GM18505 (cell line): Measurements from ENCODE around the gene SORCS3.

Experiments used
- ATAC-seq: cut with Tn5 transposase; IDR thresholded peaks from one replicate; pipeline ENCODE4 v1.9.1; 2021; ENCODE audit not compliant: unreplicated experiment
- POLR2A ChIP-seq: IDR thresholded peaks from 4 replicates; pipeline ENCODE4 v1.6.1; 2011; ENCODE audit warnings: borderline replicate concordance; ENCODE audit not compliant: insufficient read depth, insufficient read length; ENCODE audit errors: extremely low read depth

The SORCS3 gene

GRCh38 chr10:104641187-104641936, at the start of gene SORCS3:
TSS of gene SORCS3 (plus strand) at chr10:104641290.
- ATAC-seq: no peak
- no peak for TF ChIP-seq POLR2A

GRCh38 chr10:104591441-104591840, 49.6 kb upstream of the SORCS3 start:
- no peak for ATAC-seq
- no peak for TF ChIP-seq POLR2A

- no peak for TF ChIP-seq POLR2A
- no peak for ATAC-seq
These were observed 39.9 kb upstream of the SORCS3 start for GRCh38 chr10:104601166-104601565.

- no peak for ATAC-seq
- no peak for TF ChIP-seq POLR2A
These were observed 32.8 kb upstream of the SORCS3 start for GRCh38 chr10:104608091-104608828.

GRCh38 chr10:104612571-104613205, 28.4 kb upstream of the SORCS3 start:
- no peak for TF ChIP-seq POLR2A
- ATAC-seq: no peak

GRCh38 chr10:104613406-104613805, 27.7 kb upstream of the SORCS3 start:
- no peak for ATAC-seq

GRCh38 chr10:104614245-104614831, 26.8 kb upstream of the SORCS3 start:
- no peak for ATAC-seq
- no peak for TF ChIP-seq POLR2A

More at GRCh38 chr10:104613406-104613805, 27.7 kb upstream of the SORCS3 start:
- TF ChIP-seq POLR2A: no peak

GRCh38 chr10:104615136-104615535, 26.0 kb upstream of the SORCS3 start:
- TF ChIP-seq POLR2A: no peak
- ATAC-seq: no peak

- no peak for ATAC-seq
- TF ChIP-seq POLR2A: no peak
These were observed 23.3 kb upstream of the SORCS3 start for GRCh38 chr10:104617831-104618230.

- no peak for ATAC-seq
- no peak for TF ChIP-seq POLR2A
These were observed 18.9 kb upstream of the SORCS3 start for GRCh38 chr10:104622175-104622574.

GRCh38 chr10:104622598-104623209, 18.4 kb upstream of the SORCS3 start:
- ATAC-seq: no peak
- no peak for TF ChIP-seq POLR2A

GRCh38 chr10:104630731-104631130, 10.4 kb upstream of the SORCS3 start:
- no peak for ATAC-seq
- TF ChIP-seq POLR2A: no peak

GRCh38 chr10:104631946-104632345, 9.1 kb upstream of the SORCS3 start:
- ATAC-seq: no peak
- no peak for TF ChIP-seq POLR2A

- no peak for TF ChIP-seq POLR2A
- ATAC-seq: no peak
These were observed 2.1 kb upstream of the SORCS3 start for GRCh38 chr10:104638861-104639589.
